GM19438 (cell line): ENCODE data around the gene FMNL2.
"Not testable (repeated sequence)": the region's sequence is repeated elsewhere in the genome, so short reads cannot be mapped to it uniquely, and the experiment has no call there.

Experiments used
- ATAC-seq: cut with Tn5 transposase; IDR thresholded peaks from one replicate; pipeline ENCODE4 v1.9.1; 2021; ENCODE audit warnings: low read depth; ENCODE audit not compliant: unreplicated experiment

Gene FMNL2

GRCh38 chr2:152335016-152335725, at the start of gene FMNL2:
Gene FMNL2 (plus strand): TSS chr2:152335174.
- ATAC-seq = peak; percentile 84

GRCh38 chr2:152292991-152293390, 42.0 kb upstream of the FMNL2 start:
- ATAC-seq = no peak

- ATAC-seq = no peak
Measured at GRCh38 chr2:152297715-152298114, 37.3 kb upstream of the FMNL2 start.

DNA sequence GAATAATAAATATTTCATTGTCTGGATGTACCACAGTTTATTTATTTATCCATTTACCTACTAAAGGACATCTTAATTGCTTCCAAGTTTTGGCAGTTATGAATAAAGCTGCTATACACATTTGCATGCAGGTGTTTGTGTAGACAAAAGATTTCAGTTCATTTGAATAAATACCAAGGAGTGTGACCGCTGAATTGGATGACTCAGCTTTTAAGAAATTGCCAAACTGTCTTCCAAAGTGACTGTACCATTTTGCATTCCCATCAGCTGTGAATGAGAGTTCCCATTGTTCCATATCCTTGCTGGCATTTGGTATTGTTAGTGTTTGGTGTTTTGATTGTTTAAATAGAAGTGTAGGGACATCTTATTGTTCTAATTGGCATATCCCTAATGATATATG, 36.2 kb upstream of the FMNL2 start:
- no peak for ATAC-seq

GRCh38 chr2:152301131-152301530, 33.8 kb upstream of the FMNL2 start:
- ATAC-seq = no peak

DNA sequence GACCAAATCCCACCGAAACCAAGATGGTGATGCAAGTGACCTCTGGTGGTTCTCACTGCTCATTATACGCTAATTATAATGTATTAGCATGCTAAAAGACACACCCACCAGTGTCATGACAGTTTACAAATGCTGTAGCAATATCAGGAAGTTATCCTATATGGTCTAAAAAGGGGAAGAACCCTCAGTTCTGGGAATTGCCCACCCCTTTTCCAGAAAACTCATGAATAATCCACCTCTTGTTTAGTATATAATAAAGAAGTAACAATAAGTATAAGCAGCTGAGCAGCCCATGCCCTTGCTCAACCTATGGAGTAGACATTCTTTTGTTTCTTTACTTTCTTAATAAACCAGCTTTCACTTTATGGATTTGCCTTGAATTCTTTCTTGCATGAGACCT, 31.0 kb upstream of the FMNL2 start:
- no peak for ATAC-seq

DNA sequence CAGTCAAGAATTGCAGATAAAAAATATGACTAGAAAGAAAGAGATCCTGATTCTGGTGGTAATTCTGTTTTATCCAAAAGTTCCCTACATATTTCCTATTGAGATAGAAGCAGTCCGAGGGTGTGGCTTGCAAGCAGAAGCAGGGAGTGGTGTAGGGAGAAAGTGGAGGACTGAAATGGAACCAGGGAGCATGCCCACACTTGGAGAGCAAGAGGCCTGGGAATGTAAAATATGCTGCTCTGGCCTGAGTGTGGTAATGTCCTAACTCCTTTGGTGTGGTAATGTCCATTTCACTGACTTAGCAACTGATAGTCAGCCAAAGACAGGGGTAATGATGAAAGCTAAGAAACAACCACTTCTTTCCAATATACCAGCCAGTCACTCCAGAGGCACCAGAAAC, 30.1 kb upstream of the FMNL2 start:
- no peak for ATAC-seq

DNA sequence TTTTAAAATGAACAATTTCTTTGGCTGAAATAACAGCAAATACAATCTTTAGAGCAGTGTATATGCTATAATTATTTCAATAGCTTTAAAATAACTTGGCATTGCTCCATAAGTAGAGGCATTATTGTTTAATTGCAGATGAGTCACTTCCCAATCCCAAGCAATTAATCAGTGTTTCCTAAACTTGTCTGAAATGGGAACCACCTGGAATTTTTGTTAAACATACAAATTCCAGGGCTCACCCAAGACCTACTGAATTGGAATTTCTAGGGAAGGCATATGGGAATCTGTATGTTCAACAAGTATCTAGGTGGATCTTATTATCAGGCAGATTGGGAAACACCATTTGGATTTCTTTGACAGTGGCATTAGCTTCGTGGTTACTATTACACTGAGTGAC, 27.1 kb upstream of the FMNL2 start:
- no peak for ATAC-seq

GRCh38 chr2:152309352-152310214, 25.4 kb upstream of the FMNL2 start:
- no peak for ATAC-seq

GRCh38 chr2:152319822-152320570, 15.0 kb upstream of the FMNL2 start:
- ATAC-seq = no peak

GRCh38 chr2:152320814-152321213, 14.2 kb upstream of the FMNL2 start:
- no peak for ATAC-seq

DNA sequence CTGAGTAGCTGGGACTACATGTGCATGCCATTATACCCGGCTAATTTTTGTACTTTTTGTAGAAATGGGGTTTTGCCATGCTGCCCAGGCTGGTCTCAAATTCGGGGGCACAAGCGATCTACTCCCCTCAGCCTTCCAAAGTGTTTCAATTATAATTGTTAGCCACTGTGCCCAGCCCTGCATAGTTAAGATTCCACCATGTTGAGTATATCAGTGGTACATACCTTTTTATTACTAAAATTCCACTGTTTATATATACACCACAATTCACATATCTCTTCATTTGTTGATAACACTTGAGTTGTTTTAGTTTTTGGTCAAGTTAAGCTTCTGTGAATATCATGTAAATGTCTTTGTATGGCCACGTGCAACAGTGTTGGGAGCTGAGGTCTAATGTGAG, 12.8 kb upstream of the FMNL2 start:
- no peak for ATAC-seq

DNA sequence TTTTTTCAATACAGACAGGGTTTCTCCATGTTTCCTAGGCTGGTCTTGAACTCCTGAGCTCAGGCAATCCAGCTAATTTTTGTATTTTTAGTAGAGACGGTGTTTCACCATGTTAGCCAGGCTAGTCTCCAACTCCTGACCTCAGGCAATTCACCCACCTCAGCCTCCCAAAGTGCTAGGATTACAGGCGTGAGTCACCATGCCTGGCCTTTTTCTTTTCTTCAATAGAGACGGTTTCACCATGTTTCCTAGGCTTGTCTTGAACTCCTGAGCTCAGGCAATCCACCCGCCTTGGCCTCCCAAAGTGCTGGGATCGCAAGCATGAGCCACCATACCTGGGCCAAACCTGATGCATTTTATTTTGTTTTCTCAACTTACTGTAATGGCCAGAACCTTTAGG, 9.8 kb upstream of the FMNL2 start:
- ATAC-seq = not testable (repeated sequence)

GRCh38 chr2:152326710-152327109, 8.3 kb upstream of the FMNL2 start:
- ATAC-seq = no peak

GRCh38 chr2:152328013-152328412, 7.0 kb upstream of the FMNL2 start:
- ATAC-seq = no peak

DNA sequence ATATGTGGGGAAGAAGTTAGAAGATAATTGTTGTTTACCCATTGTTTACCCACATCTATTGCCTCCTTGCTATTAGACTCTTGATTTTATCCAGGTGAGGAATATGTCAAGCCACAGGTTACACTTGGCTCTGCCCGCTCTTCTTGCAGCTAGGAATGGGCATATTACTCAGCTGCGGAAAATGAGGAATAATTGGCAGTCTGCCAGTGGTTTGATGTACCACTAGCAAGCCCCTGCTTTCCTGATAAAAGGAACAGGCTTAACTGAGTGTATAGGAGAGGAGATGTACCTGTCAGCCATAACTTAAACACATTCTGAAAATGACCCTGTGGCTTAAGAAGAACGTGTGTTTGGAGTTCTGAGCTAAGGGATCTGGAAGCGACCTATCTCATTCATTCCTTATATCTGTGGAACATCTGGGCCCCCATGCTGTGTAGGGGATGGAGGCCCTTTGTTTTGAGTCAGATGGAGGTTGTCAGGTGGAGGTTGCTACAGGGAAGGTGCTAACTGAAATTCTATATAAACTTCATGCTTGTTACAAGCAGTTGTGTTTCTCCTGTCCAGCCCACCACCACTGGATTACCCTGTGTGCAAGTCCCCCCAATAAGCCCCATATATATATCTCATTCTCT, 4.6 kb upstream of the FMNL2 start:
- ATAC-seq = no peak

- no peak for ATAC-seq
Measured at GRCh38 chr2:152334701-152335015, 316 bp upstream of the FMNL2 start.

DNA sequence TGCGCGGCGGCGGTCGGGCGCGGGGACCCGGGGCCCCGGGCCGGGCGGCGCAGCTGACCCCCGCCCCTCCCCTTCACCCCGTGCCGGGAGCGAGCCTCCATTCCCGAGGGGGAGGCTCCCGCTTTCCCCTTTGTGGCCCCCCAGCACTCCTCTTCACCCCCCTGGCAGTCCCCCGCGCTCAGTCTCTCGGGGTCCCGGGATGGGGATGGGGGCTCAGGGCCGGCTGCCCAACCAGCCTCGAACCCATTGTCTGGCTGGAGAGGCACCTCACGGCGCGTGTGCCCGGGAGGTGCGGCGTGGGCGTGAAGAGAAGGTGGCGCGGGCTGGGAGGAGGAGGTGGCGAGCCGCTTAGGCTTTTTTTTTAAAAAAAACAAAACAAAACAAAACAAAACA, 748 bp downstream of the FMNL2 start:
- ATAC-seq = peak; percentile 1

DNA sequence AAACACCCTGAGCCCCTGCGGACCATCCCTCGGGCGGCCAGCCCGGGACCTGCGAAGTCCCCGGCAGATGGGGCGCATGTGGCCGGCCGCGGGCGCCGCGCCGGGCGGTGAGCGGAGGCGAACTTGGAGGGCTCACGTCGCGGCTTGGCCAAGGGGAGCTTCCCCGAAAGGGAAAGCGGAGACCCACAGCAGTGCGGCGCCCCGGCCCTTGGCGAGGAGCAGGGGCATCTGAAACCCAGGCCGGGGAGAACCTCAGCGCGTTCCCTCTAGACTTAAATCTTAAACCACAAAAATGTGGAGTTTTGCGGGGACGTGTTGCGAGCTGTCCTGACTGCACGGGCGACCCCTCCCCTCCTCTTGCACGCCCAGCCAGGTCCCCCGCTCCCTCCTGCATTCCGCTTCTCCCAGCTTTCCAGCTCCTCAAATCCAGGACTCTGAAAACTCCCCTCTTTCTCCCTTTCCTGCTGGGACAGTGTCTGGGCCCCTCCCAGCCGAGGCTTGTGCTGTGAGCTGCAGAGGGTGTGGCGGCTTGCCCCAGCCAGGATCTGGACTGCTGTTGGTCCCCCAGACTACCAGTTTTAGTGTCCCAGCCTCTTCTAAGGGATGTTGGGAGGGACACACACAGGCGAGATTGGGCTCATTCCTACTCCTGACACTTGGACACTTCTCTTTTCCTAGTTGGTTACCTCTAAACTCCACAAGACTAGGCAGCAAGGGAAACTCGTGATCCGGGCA, 1.3 kb downstream of the FMNL2 start:
- ATAC-seq = peak; percentile 39

DNA sequence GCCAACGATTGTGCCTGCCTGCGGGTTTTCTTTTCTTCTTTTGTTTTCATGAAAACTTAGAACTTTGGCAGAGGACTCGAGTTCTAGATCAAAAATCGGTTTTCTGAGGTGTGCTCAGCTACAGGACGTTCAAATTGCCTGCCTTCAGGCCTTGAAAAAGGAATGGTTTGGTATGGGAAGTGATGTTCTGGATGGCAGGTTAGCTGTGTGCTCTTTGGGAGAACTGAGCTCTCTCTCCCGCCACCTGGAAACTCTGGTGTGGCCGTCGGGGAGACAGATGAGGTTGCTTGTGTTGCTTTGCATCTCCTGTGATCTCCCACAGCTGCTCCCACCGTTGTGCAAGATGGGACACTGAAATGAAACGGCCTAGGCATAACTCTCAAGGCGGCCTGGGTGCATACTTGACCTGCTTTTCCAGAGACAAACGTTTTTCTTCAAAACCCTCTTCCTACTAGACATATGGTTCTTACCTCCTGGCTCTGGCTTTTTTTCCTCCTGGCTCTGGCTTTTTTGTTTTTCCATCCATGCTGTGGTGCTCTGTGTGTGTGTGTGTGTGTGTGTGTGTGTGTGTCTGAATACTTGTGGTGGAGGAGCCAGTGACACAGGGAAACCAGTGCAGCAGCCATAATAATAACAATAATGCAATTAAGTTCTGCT, 2.0 kb downstream of the FMNL2 start:
- ATAC-seq = no peak
